Ectodermal cell (in vitro differentiated cells): ENCODE measurements around the gene COL8A1.

Experiments used
- H3K27ac ChIP-seq: 2 replicates; pipeline ENCODE4 v1.7.0; 2013; ENCODE audit warnings: mild to moderate bottlenecking, low read depth, low read length; ENCODE audit not compliant: insufficient read depth, poor library complexity, severe bottlenecking
- H3K27me3 ChIP-seq: 2 replicates; pipeline ENCODE4 v1.7.0; 2013; ENCODE audit warnings: mild to moderate bottlenecking, low read length; ENCODE audit not compliant: insufficient read depth, control insufficient read depth, poor library complexity, severe bottlenecking
- H3K36me3 ChIP-seq: one replicate; pipeline ENCODE4 v1.7.0; 2013; ENCODE audit warnings: low read length; ENCODE audit not compliant: control insufficient read depth, insufficient read depth
- H3K4me1 ChIP-seq: one replicate; pipeline ENCODE4 v1.7.0; 2013; ENCODE audit warnings: low read length; ENCODE audit not compliant: control insufficient read depth, insufficient read depth
- H3K4me3 ChIP-seq: 2 replicates; pipeline ENCODE4 v1.7.0; 2013; ENCODE audit warnings: low read depth, low read length, control low read depth; ENCODE audit not compliant: insufficient read depth
- H3K9me3 ChIP-seq: 2 replicates; pipeline ENCODE4 v1.7.0; 2013; ENCODE audit warnings: mild to moderate bottlenecking, low read length, moderate library complexity; ENCODE audit not compliant: control insufficient read depth
- WGBS, 2 experiments: methylation state at CpG; one replicate each; pipeline ENCODE4 v1.1.7; 2013; ENCODE audit warnings: missing lambda C conversion rate in 2 of 2; 5-methylcytosine and 5-hydroxymethylcytosine counted together

COL8A1 gene

DNA sequence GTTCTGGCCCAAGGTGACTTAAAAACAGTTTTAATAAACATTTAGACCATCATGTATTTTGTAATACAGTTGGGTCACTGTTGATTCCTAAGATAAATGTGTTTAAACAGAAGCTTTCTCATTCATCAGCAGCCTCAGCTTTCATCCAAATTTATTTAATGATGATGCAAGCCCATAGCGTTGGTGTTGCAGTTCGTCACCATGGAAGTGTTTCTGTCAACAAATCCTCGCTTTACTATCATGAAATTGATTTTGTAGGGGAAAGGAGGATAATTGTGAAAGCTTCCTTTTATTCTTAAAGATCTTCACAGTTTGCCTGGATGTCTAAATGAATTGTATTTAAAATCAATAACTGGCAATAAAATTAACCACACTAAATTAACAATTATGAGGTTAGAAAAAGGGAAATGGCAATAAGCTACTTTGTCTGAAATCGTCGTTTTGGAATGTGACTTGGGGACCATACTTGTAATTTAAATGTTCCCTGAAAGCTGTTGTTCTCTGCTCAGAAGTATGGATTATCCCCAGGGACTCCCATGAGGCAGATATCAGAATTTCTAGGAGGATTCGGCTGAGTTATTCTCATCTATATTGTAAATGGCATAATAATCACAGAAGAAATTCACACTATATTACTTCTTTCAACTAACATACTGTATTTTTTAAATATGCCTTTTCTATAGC lies 208.2 kb downstream of the COL8A1 start:
- 84 to 85% methylated on average over 5 to 6 of the region's 6 CpGs for WGBS, 2 experiments
- Histone ChIP-seq H3K4me1 (peaks cover 12% of the 10 kb centered on the region), H3K27me3 (no peaks in the 10 kb centered on the region), H3K36me3 (no peaks in the 10 kb centered on the region), H3K27ac (no peak overlapping the region), H3K9me3 (no peaks in the 10 kb centered on the region), H3K4me3 (no peak overlapping the region)

DNA sequence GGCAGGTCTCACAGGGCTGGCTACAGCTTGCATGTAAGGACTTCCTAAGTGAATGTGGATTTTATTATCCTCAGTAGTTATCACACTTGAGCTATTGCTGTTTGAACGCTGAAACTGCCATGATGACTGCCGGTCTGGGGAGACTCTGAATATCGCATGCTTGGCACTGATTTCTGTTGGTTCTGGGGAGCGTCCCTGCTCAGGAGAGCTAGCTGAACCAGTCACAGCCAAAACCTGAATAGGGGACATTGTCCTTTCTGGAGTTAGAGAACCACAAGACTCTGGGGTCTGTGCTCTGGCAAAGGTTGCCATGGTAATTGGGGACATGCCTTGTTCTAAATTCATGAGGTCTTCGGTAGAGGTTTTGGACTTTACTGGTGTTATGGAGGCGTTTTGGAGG lies 210.0 kb downstream of the COL8A1 start:
- no peak overlapping the region for H3K27ac ChIP-seq
- H3K27me3 ChIP-seq, result no peaks in the 10 kb centered on the region
- H3K36me3 ChIP-seq, result no peaks in the 10 kb centered on the region
- H3K9me3 ChIP-seq, result no peaks in the 10 kb centered on the region
- no peak overlapping the region for H3K4me3 ChIP-seq
- WGBS, 2 experiments, result 96 to 97% methylated on average over 6 of the region's 6 CpGs
- peaks cover 11% of the 10 kb centered on the region for H3K4me1 ChIP-seq
